HK-2 (cell line): Measurements from ENCODE around the gene PLEKHG3.
A peak's percentile ranks its signal among the peaks of the same experiment; 100 is the strongest.
"Not testable (repeated sequence)": the region's sequence is repeated elsewhere in the genome, so short reads cannot be mapped to it uniquely, and the experiment has no call there.

ENCODE experiments used
- DNase-seq: peaks from one replicate; pipeline ENCODE4 v3.0.0-alpha.2; 2018; ENCODE audit not compliant: unreplicated experiment

Gene PLEKHG3

GRCh38 chr14:64704143-64704742 lies at the start of gene PLEKHG3:
Gene PLEKHG3 (plus strand): TSS chr14:64704424. CDS start chr14:64727632, 23,208 bp downstream.
- peak; percentile 87 for DNase-seq

DNA sequence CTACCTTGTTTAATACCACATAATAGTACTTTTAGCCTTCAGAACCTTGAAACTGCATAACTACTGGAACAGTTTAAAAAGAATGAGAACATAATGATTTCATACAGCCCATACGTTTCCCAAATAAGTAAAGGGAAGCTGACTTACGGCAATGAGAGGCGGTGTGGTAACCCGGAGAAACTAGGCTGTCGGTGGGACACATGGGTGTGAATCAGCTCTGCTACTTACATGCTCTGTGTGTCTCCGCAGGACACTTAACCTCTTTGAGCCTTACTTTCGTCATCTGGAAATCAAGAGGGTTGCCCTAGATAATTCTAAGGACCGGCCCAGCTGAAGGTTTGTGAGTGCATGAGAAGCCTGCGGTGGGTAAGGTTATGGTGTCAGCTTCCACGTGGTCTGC lies 49.3 kb upstream of the PLEKHG3 start:
- no peak for DNase-seq

- no peak for DNase-seq
These were observed 47.2 kb upstream of the PLEKHG3 start for GRCh38 chr14:64656986-64657385.

DNA sequence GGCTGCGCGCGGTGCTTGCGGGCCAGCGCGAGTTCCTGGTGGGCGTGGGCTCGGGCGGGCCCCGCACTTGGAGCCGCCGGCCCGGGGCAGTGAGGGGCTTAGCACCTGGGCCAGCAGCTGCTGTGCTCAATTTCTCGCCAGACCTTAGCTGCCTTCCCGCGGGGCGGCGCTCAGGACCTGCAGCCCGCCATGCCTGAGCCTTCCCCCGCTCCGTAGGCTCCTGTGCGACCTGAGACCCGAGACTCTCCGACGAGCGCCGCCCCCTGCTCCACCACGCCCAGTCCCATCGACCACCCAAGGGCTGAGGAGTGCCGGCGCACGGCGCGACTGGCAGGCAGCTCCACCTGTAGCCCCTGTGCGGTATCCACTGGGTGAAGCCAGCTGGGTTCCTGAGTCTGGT lies 46.0 kb upstream of the PLEKHG3 start:
- no peak for DNase-seq

DNA sequence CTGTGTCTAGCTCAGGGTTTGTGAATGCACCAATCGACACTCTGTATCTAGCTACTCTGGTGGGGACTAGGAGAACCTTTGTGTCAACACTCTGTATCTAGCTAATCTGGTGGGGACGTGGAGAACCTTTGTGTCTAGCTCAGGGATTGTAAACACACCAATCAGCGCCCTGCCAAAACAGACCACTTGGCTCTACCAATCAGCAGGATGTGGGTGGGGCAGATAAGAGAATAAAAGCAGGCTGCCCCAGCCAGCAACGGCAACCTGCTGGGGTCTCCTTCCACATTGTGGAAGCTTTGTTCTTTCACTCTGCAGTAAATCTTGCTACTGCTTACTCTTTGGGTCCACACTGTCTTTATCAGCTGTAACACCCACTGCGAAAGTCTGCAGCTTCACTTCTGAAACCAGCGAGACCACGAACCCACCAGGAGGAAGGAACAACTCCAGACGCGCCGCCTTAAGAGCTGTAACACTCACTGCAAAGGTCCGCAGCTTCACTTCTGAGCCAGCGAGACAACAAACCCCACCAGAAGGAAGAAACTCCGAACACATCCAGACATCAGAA lies 45.4 kb upstream of the PLEKHG3 start:
- DNase-seq, result not testable (repeated sequence)

GRCh38 chr14:64659366-64659765 lies 44.9 kb upstream of the PLEKHG3 start:
- no peak for DNase-seq

DNA sequence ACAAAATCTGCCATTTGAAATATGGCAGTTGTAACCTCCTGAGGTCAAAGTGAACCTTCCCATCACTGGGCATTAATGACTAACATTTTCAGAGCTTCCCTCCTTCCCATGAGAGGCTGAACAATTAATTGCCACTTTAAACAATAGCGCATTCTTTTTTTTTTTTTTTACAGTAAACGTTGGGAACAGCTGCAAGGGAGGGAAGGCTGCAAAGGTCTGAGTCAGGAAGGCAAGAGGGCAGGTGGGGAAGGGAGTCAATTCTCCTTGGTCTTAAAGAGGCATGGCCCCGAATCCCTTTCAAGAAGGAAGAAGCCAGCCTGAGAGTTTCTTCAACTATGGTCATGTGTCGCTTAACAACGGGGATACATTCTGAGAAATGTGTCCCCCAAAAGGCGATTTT lies 41.0 kb upstream of the PLEKHG3 start:
- no peak for DNase-seq

DNA sequence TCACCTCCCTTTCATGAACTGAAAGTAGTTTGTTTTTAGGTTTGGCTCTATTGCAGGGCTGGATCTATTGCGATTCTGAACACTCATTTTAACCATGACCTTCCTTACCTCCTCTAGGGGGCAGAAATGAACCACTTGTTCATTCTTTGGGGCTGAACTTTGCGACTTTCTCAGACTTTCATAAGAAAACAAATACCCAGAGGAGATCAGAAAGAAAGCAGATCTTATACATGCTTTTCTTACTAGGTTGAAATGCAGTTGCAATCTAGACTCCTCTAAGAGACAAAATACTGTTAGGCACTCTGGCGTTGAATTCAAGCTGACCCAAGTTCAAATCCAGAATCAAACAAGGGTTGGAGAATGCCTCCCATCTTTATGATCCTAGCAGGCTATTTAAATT lies 32.6 kb upstream of the PLEKHG3 start:
- no peak for DNase-seq

- DNase-seq, result no peak
These were observed 30.9 kb upstream of the PLEKHG3 start for GRCh38 chr14:64673316-64673715.

GRCh38 chr14:64673748-64674147 lies 30.5 kb upstream of the PLEKHG3 start:
- DNase-seq, result peak; percentile 51

DNA sequence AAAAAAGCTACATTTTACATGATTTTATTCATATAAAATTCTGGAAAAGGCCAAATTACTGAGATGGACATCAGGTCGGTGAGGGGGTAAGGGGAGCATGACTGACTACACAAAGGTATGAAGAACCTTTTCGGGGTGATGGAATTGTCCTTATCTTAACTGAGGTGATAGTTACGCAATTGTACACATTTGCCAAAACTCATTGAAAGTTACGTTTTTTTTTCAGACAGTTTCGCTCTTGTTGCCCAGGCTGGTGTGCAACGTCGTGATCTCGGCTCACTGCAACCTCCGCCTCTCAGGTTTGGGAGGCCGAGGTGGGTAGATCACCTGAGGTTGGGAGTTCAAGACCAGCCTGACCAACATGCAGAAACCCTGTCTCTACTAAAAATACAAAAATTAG lies 29.4 kb upstream of the PLEKHG3 start:
- DNase-seq, result no peak

DNA sequence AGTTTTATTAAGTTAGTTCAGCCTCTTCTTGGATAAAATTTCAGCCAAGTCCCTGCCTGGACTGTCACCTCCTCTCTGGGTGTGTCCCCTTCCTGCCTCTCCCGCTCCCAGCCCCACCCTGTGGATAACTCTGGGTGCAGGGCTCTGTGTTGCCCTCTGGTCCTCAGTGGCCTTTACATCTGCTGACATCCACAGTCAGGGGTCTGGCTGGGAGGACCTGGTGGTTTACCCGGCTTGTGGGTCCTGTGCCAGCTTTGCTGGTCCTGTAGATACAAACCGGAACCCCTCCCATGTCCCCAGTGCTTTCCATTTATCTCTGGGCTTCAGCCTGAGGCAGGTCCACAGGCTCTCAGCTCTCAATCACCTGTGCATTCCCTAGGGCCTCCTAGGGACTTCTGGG lies 28.9 kb upstream of the PLEKHG3 start:
- no peak for DNase-seq

DNA sequence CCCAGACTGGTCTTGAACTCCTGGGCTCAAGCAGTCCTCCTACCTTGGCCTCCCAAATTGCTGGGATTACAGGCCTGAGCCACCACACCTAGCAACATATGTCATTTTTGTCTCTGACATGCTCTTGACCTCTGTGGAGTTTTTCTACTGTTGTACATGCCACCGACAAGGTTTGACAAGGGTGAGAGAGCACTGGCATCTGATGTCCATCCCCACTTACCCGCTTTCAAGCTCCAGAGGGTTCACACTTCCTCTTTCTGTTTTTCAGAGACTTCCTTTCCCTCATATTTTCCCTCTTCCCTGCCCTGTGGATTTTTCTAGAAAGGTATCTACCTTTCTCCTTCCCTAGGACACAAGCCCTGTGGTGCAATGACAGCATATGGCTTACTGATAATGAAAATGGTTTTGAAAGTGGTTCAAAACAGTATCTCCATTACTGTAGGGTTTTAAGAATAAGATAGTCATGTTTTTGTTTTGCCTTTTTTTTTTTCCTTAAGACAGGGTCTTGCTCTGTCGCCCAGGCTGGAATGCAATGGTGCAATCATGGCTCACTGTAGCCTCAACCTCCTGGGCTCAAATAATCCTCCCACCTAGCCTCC lies 27.7 kb upstream of the PLEKHG3 start:
- DNase-seq, result no peak

DNA sequence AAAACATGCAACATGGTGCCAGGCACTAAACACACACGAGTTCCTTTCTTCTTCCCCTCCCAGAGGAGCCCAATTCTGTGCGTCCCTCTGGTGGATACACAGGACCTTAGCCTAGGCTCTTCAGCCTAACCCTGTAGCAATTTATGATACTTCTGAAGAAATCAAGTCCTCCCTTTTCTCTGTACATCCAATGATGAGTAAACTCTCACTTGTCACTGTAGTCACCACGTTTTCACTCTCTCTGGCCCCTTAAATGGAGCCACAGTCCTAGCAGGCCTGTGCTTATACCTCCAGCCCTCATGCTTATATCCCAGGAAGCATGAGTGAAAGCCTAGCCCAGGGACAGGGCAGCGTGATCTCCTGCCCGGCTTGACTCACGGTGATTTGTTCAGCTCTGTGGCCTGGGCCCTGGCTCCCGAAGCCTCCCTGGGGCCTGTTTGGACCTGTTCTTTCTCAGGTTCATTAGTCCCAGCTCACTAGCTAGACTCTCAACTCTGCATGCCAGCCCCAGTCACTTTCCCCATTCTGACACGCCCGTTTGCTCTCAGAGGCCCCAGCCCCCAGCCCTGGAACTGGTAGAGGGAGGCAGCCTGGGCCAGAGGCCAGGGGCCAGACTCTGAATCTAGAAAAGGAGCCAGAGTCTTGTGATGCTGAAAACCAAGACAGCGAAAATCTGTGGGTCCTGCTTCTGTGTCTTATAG lies 24.1 kb upstream of the PLEKHG3 start:
- DNase-seq, result peak; percentile 54

GRCh38 chr14:64680714-64681065 lies 23.5 kb upstream of the PLEKHG3 start:
- DNase-seq, result no peak

GRCh38 chr14:64681796-64682710 lies 22.2 kb upstream of the PLEKHG3 start:
- DNase-seq, result no peak

- DNase-seq, result no peak
These were observed 21.4 kb upstream of the PLEKHG3 start for GRCh38 chr14:64682843-64683242.

- DNase-seq, result no peak
These were observed 21.0 kb upstream of the PLEKHG3 start for GRCh38 chr14:64683264-64683663.

DNA sequence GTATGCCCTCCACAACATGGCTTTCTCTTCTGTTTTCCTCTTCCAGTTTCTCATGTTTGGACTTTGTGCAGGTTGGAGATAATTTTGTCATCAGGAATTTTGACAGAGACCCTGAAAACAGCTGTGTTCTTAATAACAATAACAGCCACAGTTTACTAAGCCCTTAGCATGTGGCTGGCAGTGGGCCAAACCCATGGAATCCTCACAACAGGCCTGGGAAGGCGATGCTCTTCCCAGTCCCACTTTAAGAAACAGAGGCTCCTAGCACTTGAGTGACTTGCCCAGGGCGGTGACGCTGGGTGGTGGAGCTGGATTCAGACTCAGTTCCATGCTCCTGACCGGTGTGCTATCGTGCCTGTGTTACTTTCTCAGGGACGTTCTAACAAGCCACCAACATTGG lies 20.1 kb upstream of the PLEKHG3 start:
- DNase-seq, result no peak

DNA sequence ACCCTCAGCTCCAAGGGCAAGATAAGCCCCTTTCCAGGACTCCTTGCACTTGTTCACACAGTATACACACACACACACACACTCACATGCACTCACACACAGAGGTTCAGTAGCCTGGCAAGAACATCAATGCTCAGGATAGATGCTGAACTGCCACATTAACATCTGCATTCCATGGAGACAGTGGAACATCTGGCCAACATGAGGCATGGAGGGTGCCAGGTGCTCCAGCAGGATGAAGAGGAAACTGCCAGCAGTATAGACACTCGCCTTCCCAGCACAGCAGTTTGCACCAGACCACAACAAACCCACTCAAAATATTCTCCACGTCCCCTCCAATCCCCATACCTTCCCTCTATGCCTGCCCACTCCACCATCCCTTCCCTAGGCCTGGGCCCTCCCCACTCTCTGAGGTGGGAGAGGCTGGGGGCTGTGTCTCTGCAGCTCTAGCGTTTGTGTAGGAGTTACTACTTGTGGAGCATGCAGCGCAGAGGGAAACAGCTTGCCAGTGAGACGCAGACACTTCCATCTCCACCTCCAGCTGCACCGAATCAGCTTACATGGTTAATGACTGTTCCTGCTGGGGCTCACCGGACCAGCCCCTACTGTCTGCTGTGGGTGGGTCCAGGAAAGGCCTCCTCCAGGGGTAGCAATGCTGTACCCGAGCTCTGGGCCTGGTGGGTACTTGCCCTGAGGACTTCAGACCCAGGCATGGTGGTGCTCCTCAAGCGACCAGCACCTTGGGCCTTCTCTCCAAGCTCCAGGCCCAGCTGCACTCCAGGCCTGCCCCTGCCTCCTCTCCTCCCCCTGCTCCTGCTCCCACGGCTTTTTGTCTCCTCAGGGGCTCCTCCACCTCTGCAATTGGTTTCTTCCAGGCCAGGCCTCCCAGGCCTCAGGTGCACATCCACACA lies 18.6 kb upstream of the PLEKHG3 start:
- no peak for DNase-seq

GRCh38 chr14:64686282-64686615 lies 18.0 kb upstream of the PLEKHG3 start:
- no peak for DNase-seq
